HepG2 (cell line): ENCODE data around the gene WDR81. TPM values are rescaled to one million over a fixed set of nuclear protein-coding genes. Genes with fewer than 3 reads are reported as not detected.

Experiments
- CEBPG ChIP-seq: IDR thresholded peaks from 2 replicates; pipeline ENCODE4 v1.6.1; 2016
- CREM ChIP-seq, 2 experiments: sonication (generic) in 1 of 2; formaldehyde crosslinking in 1 of 2; IDR thresholded peaks; 2 replicates each; pipeline versions ENCODE4 v1.4.0 to v1.6.1; 2016 to 2020; ENCODE audit warnings: antibody characterized with exemption in 1 of 2, mild to moderate bottlenecking in 1 of 2, missing genetic modification reagents in 1 of 2
- EEA1 ChIP-seq: sonication (generic); formaldehyde crosslinking; IDR thresholded peaks from 2 replicates; pipeline ENCODE4 v1.5.1; 2020; ENCODE audit warnings: mild to moderate bottlenecking, missing genetic modification reagents, borderline replicate concordance
- GLMP ChIP-seq: sonication (generic); formaldehyde crosslinking; IDR thresholded peaks from 2 replicates; pipeline ENCODE4 v1.9.0; 2021; ENCODE audit warnings: missing genetic modification reagents, mild to moderate bottlenecking, borderline replicate concordance
- KLF15 ChIP-seq: sonication (generic); formaldehyde crosslinking; IDR thresholded peaks from 2 replicates; pipeline ENCODE4 v1.8.1; 2023; ENCODE audit warnings: borderline replicate concordance, mild to moderate bottlenecking, inconsistent platforms, missing genetic modification reagents, mixed read lengths
- MED8 ChIP-seq: sonication (generic); formaldehyde crosslinking; IDR thresholded peaks from 2 replicates; pipeline ENCODE4 v1.8.1; 2023; ENCODE audit warnings: mild to moderate bottlenecking, missing genetic modification reagents; ENCODE audit not compliant: insufficient replicate concordance
- NONO ChIP-seq, 2 experiments: fragments of 450-650 bp in 1 of 2; sonication (generic) in 1 of 2; formaldehyde crosslinking in 1 of 2; IDR thresholded peaks in 1 of 2; conservative IDR thresholded peaks in 1 of 2; 2 replicates each; pipeline versions ENCODE4 v1.6.1 to v1.8.0; 2017 to 2022; ENCODE audit warnings: mild to moderate bottlenecking in 1 of 2, missing genetic modification reagents in 1 of 2, moderate library complexity in 1 of 2
- PCBP2 ChIP-seq: fragments of 200-400 bp; formaldehyde crosslinking; optimal IDR thresholded peaks from 2 replicates; pipeline ENCODE3; 2018; ENCODE audit warnings: low read length, low read depth; ENCODE audit not compliant: poor library complexity, severe bottlenecking
- TBL1XR1 ChIP-seq: fragments of 150-350 bp; IDR thresholded peaks from 2 replicates; pipeline ENCODE4 v1.6.1; 2014; ENCODE audit warnings: borderline replicate concordance, low read length; ENCODE audit not compliant: partially characterized antibody
- TBX2 ChIP-seq: sonication (generic); formaldehyde crosslinking; IDR thresholded peaks from 2 replicates; pipeline ENCODE4 v1.5.0; 2020; ENCODE audit warnings: missing genetic modification reagents, mild to moderate bottlenecking, borderline replicate concordance
- USF2 ChIP-seq, 2 experiments: sonication (generic) in 1 of 2; formaldehyde crosslinking in 1 of 2; IDR thresholded peaks; 2 replicates each; pipeline versions ENCODE4 v1.5.1 to v1.6.1; 2011 to 2020; ENCODE audit warnings: borderline replicate concordance in 1 of 2, low read depth in 1 of 2, low read length in 1 of 2, mild to moderate bottlenecking in 1 of 2, missing genetic modification reagents in 1 of 2, moderate library complexity in 1 of 2
- ZNF260 ChIP-seq: sonication (generic); formaldehyde crosslinking; IDR thresholded peaks from 2 replicates; pipeline ENCODE4 v1.4.0; 2020; ENCODE audit warnings: missing genetic modification reagents, low read depth, mild to moderate bottlenecking, borderline replicate concordance
- ZNF280B ChIP-seq: sonication (generic); formaldehyde crosslinking; IDR thresholded peaks from 2 replicates; pipeline ENCODE4 v1.5.0; 2020; ENCODE audit warnings: missing genetic modification reagents, mild to moderate bottlenecking, borderline replicate concordance
- ZNF350 ChIP-seq: sonication (generic); formaldehyde crosslinking; IDR thresholded peaks from 2 replicates; pipeline ENCODE4 v1.4.0; 2020; ENCODE audit warnings: mild to moderate bottlenecking, low read depth, missing genetic modification reagents, borderline replicate concordance
- ZNF597 ChIP-seq: sonication (generic); formaldehyde crosslinking; IDR thresholded peaks from 2 replicates; pipeline ENCODE4 v1.5.0; 2020; ENCODE audit warnings: missing genetic modification reagents
- ZNF749 ChIP-seq: sonication (generic); formaldehyde crosslinking; IDR thresholded peaks from 2 replicates; pipeline ENCODE4 v1.8.0; 2022; ENCODE audit warnings: mild to moderate bottlenecking, missing genetic modification reagents, moderate library complexity, borderline replicate concordance
- polyA plus RNA-seq, 8 experiments: library from polyadenylated mRNA; depleted of rRNA in 3 of 8; stranded (reverse) in 7 of 8; unstranded in 1 of 8; fragments of >200 nt; fragmentation: Illumina TruSeq in 4 of 8; extraction: Trizol in 4 of 8; gene quantifications; 2 replicates each; pipeline versions ENCODE4 v1.2.1 to v1.2.3, GENCODE V29; 2011 to 2016; ENCODE audit warnings: low read depth in 4 of 8, missing spikeins in 1 of 8, mixed read lengths in 1 of 8; ENCODE audit not compliant: insufficient read depth in 1 of 8
- total RNA-seq, 5 experiments: library from RNA; depleted of rRNA; stranded (reverse); fragments of >200 nt; fragmentation: Illumina TruSeq; extraction: Trizol; gene quantifications; 2 replicates each; pipeline ENCODE4 v1.2.3, GENCODE V29; 2016; ENCODE audit warnings: low read depth in 1 of 5

The WDR81 gene
- total and polyA plus RNA-seq, 2 of the 13 experiments (the other 11 are each of a cell fraction or from before 2014, with no cell fraction given), result 9.1 to 16.7 TPM

GRCh38 chr17:1736348-1737281, 12.1 kb downstream of the WDR81 start (continued):
- TF ChIP-seq NONO (IDR thresholded peaks at IDR 0.05) (no peak), NONO (CRISPR knock-in tag; conservative IDR thresholded peaks at IDR 0.05) (peak; percentile 38), TBL1XR1 (peak; percentile 93), ZNF350 (peak; percentile 95), TBX2 (peak; percentile 96), GLMP (no peak), CREM (IDR thresholded peaks at IDR 0.05) (peak; percentile 90), CREM (CRISPR knock-in tag; IDR thresholded peaks at IDR 0.05) (no peak), CEBPG (CRISPR knock-in tag) (peak; percentile 64), ZNF749 (CRISPR knock-in tag) (0 out of 2 replicates have a peak, but pooled peaks have one; percentile 77), ZNF260 (no peak), ZNF597 (CRISPR knock-in tag) (no peak; the same call in 1 of the 2 replicates), EEA1 (CRISPR knock-in tag) (no peak), PCBP2 (no peak), ZNF280B (CRISPR knock-in tag) (no peak; the same call in 1 of the 2 replicates), MED8 (CRISPR knock-in tag) (peak; percentile 93), KLF15 (CRISPR knock-in tag) (no peak; the same call in 1 of the 2 replicates), USF2 (IDR thresholded peaks at IDR 0.05; ENCODE audit: low read depth, low read length) (peak; percentile 56), USF2 (CRISPR knock-in tag; IDR thresholded peaks at IDR 0.05; ENCODE audit: borderline replicate concordance) (peak; percentile 69)
